Uterus (tissue), 4 donors: ENCODE results near the gene SYNPO. TPM values are rescaled to one million over a fixed set of nuclear protein-coding genes. Genes with fewer than 3 reads are reported as not detected.

Experiments
- DNase-seq, 2 donors: peaks; one replicate each; pipeline ENCODE4 v3.0.0-alpha.2; 2019 to 2020
- H3K27ac ChIP-seq, 2 donors: fragments of 200-600 bp; sonication (generic); 1 replicate in 1 of 2; 2 replicates in 1 of 2; pipeline ENCODE4 v1.5.1; 2016 to 2018
- H3K27me3 ChIP-seq, 2 donors: fragments of 200-600 bp; sonication (generic); one replicate each; pipeline ENCODE4 v1.5.1; 2018 to 2019; ENCODE audit warnings: control low read depth in 1 of 2
- H3K36me3 ChIP-seq, 2 donors: fragments of 200-600 bp; sonication (generic); one replicate each; pipeline ENCODE4 v1.5.1; 2019; ENCODE audit warnings: control low read depth in 1 of 2
- H3K4me1 ChIP-seq, 2 donors: fragments of 200-600 bp; sonication (generic); one replicate each; pipeline ENCODE4 v1.5.1; 2018 to 2019; ENCODE audit warnings: control low read depth in 1 of 2
- H3K4me3 ChIP-seq, 2 donors: fragments of 200-600 bp; sonication (generic); 1 replicate in 1 of 2; 2 replicates in 1 of 2; pipeline ENCODE4 v1.5.1; 2018 to 2019; ENCODE audit warnings: mild to moderate bottlenecking in 1 of 2
- H3K9me3 ChIP-seq, 2 donors: fragments of 200-600 bp; sonication (generic); one replicate each; pipeline ENCODE4 v1.5.1; 2019; ENCODE audit warnings: control low read depth in 1 of 2
- POLR2A ChIP-seq, 2 donors: fragments of 450-650 bp; IDR thresholded peaks; one replicate each; pipeline ENCODE4 v1.6.1; 2016; ENCODE audit warnings: antibody characterized with exemption in 2 of 2, mild to moderate bottlenecking in 1 of 2, moderate library complexity in 1 of 2
- intact Hi-C: fragments of 100-400 bp; cut with DNase I; formaldehyde crosslinking; loops from one replicate; pipeline ENCODE4 v1.15.1; 2023; ENCODE audit warnings: low total_unique reads
- total RNA-seq, 4 donors: library from RNA; depleted of rRNA in 3 of 4; stranded (reverse); fragments of >200 nt in 3 of 4; gene quantifications; one replicate each; pipeline versions ENCODE4 v1.1.0 to v1.2.4, GENCODE V29; 2014 to 2023
- TF ChIP-seq, protein P1 (sequence below), 4 experiments: fragments of 200-600 bp in 2 of 4; fragments of 450-650 bp in 2 of 4; sonication (generic) in 2 of 4; IDR thresholded peaks; one replicate each; pipeline ENCODE4 v1.5.1; 2016 to 2019; ENCODE audit warnings: antibody characterized with exemption in 4 of 4, mild to moderate bottlenecking in 2 of 4, moderate library complexity in 1 of 4
- donor health status: DM: yes; HTN: yes; CAD: no.

The SYNPO gene
- total RNA-seq, 4 donors from 2014 or later = 3.6 to 146 (median 10.6) TPM

- no peak overlapping the region for H3K4me3 ChIP-seq
- H3K36me3 ChIP-seq = no peaks in the 10 kb centered on the region
- TF ChIP-seq POLR2A (IDR thresholded peaks at IDR 0.05) = no peak
- TF ChIP-seq, protein P1, sequence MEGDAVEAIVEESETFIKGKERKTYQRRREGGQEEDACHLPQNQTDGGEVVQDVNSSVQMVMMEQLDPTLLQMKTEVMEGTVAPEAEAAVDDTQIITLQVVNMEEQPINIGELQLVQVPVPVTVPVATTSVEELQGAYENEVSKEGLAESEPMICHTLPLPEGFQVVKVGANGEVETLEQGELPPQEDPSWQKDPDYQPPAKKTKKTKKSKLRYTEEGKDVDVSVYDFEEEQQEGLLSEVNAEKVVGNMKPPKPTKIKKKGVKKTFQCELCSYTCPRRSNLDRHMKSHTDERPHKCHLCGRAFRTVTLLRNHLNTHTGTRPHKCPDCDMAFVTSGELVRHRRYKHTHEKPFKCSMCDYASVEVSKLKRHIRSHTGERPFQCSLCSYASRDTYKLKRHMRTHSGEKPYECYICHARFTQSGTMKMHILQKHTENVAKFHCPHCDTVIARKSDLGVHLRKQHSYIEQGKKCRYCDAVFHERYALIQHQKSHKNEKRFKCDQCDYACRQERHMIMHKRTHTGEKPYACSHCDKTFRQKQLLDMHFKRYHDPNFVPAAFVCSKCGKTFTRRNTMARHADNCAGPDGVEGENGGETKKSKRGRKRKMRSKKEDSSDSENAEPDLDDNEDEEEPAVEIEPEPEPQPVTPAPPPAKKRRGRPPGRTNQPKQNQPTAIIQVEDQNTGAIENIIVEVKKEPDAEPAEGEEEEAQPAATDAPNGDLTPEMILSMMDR (IDR thresholded peaks at IDR 0.05) = no peak
- intact Hi-C loops = loop anchor here (5.0 kb wide), 1 partner anchor 66 kb away; no protein-coding TSS in a partner anchor
- H3K9me3 ChIP-seq = no peaks in the 10 kb centered on the region
- peaks cover 0 to 7% of the 10 kb centered on the region in 2 donors for H3K4me1 ChIP-seq
- H3K27me3 ChIP-seq = no peaks in the 10 kb centered on the region
- DNase-seq = peak in 1 of 2 donors; percentile 11
- no peak overlapping the region for H3K27ac ChIP-seq
Measured at GRCh38 chr5:150658699-150659265, 18.3 kb downstream of the SYNPO start.

DNA sequence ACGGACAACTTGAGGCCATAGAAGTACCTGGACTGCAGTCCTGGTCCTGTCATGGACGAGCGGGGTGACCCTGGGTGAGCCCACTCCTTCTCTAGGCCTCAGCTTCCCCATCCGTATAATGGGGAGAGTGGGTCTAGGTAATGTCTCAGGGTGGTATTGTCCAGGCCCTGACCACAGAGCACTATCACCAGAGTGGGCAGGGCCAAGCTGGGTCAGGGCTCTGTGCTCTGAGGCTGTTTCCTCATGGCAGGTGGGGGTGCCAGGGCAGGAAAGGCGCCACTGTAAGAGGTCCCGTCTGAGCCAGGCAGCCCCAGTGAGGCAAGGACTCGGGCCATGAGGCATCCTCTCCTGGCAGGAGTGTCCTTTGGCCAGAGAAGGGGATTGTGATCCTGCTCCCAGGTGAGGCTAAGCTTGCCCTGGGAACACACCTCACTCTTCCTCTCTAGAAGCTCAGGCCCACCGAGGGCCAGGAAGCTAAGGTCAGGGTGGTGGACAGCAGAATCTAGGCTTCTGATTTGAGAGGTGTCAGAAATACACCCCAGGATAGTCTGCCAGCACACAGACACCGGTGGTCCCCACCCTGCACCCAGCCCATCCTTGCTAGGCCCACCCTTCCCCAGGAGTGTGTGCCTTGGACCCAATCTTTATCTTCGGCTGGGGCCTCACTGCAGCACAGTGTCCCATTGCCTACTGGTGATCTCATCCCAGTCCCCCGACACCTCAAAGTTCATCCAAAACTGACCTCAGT, 19.1 kb downstream of the SYNPO start:
- Histone ChIP-seq H3K36me3 (no peaks in the 10 kb centered on the region), H3K9me3 (no peaks in the 10 kb centered on the region), H3K4me1 (peaks cover 0 to 7% of the 10 kb centered on the region in 2 donors), H3K27ac (peak overlapping the region; percentile 38 to 45), H3K4me3 (no peak overlapping the region), H3K27me3 (no peaks in the 10 kb centered on the region)
- TF ChIP-seq, protein P1 (IDR thresholded peaks at IDR 0.05) = no peak
- TF ChIP-seq POLR2A (IDR thresholded peaks at IDR 0.05) = no peak
- intact Hi-C loops = loop anchor here (5.0 kb wide), 2 partner anchors 67 to 82 kb away; no protein-coding TSS in a partner anchor
- peak in 1 of 2 donors; percentile 18 for DNase-seq

GRCh38 chr5:150660108-150660831, 19.8 kb downstream of the SYNPO start:
- H3K4me1 ChIP-seq = peaks cover 0 to 7% of the 10 kb centered on the region in 2 donors
- peak in 1 of 2 donors; percentile 23 for DNase-seq

DNA sequence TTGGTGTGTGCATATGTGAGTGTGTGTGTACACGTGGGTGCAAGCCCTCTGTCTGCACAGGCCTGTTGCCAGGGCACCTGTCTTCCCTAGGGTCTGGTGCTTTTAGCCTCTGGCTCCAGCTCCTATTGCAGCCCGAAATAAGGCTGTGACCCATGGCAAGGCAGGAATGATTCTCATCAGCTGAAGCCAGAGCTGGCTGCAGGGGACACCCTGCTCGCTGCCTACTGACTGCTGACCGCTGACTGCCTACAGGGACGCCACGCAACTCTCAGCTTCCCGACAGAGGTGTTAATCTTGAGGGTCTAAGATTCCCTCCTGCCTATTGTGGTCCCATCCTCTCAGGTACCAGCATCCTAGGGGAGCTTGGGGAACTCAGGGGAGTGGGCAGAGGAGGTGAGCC, 20.6 kb downstream of the SYNPO start, which contains the start of gene MYOZ3:
MYOZ3 (plus strand) TSS at position 166 of the 400 bp plus-strand sequence. CDS start 1,691 bp downstream, outside the sequence.
- Histone ChIP-seq H3K36me3 (no peaks in the 10 kb centered on the region), H3K4me1 (peaks cover 0 to 7% of the 10 kb centered on the region in 2 donors), H3K27ac (peak within 1 kb of the TSS; percentile 38 to 45), H3K27me3 (no peaks in the 10 kb centered on the region), H3K4me3 (no peak within 1 kb of the TSS), H3K9me3 (no peaks in the 10 kb centered on the region)
- TF ChIP-seq POLR2A (IDR thresholded peaks at IDR 0.05) = no peak
- TF ChIP-seq, protein P1 (IDR thresholded peaks at IDR 0.05) = no peak
- intact Hi-C loops = loop anchor here (5.0 kb wide), 1 partner anchor 84 kb away; no protein-coding TSS in a partner anchor
- DNase-seq = peak in 1 of 2 donors; percentile 14

More at GRCh38 chr5:150660108-150660831, 19.8 kb downstream of the SYNPO start:
- Histone ChIP-seq H3K27me3 (no peaks in the 10 kb centered on the region), H3K27ac (peak overlapping the region; percentile 38 to 45), H3K36me3 (no peaks in the 10 kb centered on the region), H3K9me3 (no peaks in the 10 kb centered on the region), H3K4me3 (no peak overlapping the region)
- no peak for TF ChIP-seq POLR2A (IDR thresholded peaks at IDR 0.05)
- TF ChIP-seq, protein P1 (IDR thresholded peaks at IDR 0.05) = no peak
- intact Hi-C loops = loop anchor here (5.0 kb wide), 1 partner anchor 83 kb away; no protein-coding TSS in a partner anchor
